Measurements from ENCODE around the gene RELA.

GRCh38 chr11:65652511-65653228 lies 10.0 kb downstream of the RELA start:
- TF ChIP-seq CTCF (IDR thresholded peaks at IDR 0.05) (peak in 3 of 6 experiments; percentile 3 to 43 (median 11)), POLR2A (IDR thresholded peaks at IDR 0.05) (peak in 3 of 4 donors; percentile 54 to 82 (median 75)), POLR2AphosphoS5 (IDR thresholded peaks at IDR 0.05) (peak; percentile 79 to 82)

Measured in upper lobe of left lung (tissue), 4 donors.